ENCODE measurements around the gene NCAPD3. TPM values are rescaled to one million over a fixed set of nuclear protein-coding genes. Genes with fewer than 3 reads are reported as not detected.

Gene NCAPD3
- total RNA-seq, 1 experiment from 2014 or later = 52.2 TPM

DNA sequence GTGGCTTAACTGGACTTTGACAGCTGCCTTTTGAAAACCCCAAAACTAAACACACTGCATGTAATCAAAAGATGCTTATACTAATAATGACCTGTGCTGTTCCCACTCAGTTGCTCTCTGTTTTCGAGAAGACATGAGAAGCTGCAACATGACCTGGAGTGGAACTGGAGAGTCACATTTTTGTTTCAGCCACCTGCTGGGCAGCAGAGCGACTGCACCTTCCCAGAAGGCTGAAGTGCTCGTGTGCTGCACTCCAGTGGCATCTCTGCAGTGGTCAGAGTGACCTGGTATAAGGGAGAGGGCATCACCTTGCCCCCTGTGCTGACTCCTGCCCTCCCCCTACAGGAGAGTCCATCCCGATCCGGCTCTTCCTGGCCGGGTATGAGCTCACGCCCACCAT is 20.8 kb upstream of the NCAPD3 start:
- no peak overlapping the region for H3K9ac ChIP-seq (ENCODE audit: extremely low read depth, insufficient read length, low read length)
- H3K23ac ChIP-seq (ENCODE audit: insufficient read length, low read depth, low read length) = no peak overlapping the region
- H2AFZ ChIP-seq (ENCODE audit: low read length) = no peak overlapping the region
- no peak overlapping the region for H3K18ac ChIP-seq (ENCODE audit: insufficient read length, low read depth, low read length)
- peak; percentile 41 for DNase-seq
- H3K79me1 ChIP-seq (ENCODE audit: insufficient read depth, low read depth, low read length, poor library complexity, severe bottlenecking) = no peaks in the 10 kb centered on the region
- H3K14ac ChIP-seq (ENCODE audit: insufficient read depth, low read length) = no peak overlapping the region
- WGBS (ENCODE audit: extremely low coverage, insufficient read length, low lambda C conversion rate) = no CpG with 5 or more reads among the region's 7 CpGs
- H2BK120ac ChIP-seq (ENCODE audit: low read depth, low read length, poor library complexity, severe bottlenecking) = no peak overlapping the region
- H3K27me3 ChIP-seq (ENCODE audit: insufficient read depth, low read length) = no peaks in the 10 kb centered on the region
- no peak overlapping the region for H3K56ac ChIP-seq (ENCODE audit: insufficient read length, low read depth, low read length)
- no peak overlapping the region for H2BK5ac ChIP-seq (ENCODE audit: insufficient read length, low read length)
- H3K4me1 ChIP-seq (ENCODE audit: insufficient read depth, low read length) = no peaks in the 10 kb centered on the region
- no peaks in the 10 kb centered on the region for H3K9me3 Mint-ChIP-seq
- no peak overlapping the region for H4K8ac ChIP-seq (replicated peaks; ENCODE audit: insufficient read length, low read depth, low read length)
- no peaks in the 10 kb centered on the region for H3K9me3 ChIP-seq (ENCODE audit: control insufficient read depth, low read depth, low read length)
- no peak overlapping the region for H3K4ac ChIP-seq (ENCODE audit: low read depth, low read length)
- H2BK12ac ChIP-seq (ENCODE audit: insufficient read length, low read depth, low read length) = no peak overlapping the region
- H4K20me1 ChIP-seq (ENCODE audit: control insufficient read depth, insufficient read depth, insufficient read length) = no peaks in the 10 kb centered on the region
- no peak overlapping the region for H2BK20ac ChIP-seq (ENCODE audit: low read depth, low read length, poor library complexity, severe bottlenecking)
- H3K36me3 Mint-ChIP-seq (ENCODE audit: insufficient read depth in 1 of 3, low read depth in 3 of 3) = peaks cover 28 to 65% (median 32%) of the 10 kb centered on the region in 3 experiments
- H4K5ac ChIP-seq (ENCODE audit: insufficient read length, low read depth, low read length) = no peak overlapping the region
- H3K23me2 ChIP-seq (ENCODE audit: insufficient read length, low read depth, low read length, poor library complexity, severe bottlenecking) = no peaks in the 10 kb centered on the region
- H3K79me2 ChIP-seq (ENCODE audit: insufficient read depth, low read length) = no peaks in the 10 kb centered on the region
- no peak overlapping the region for H2AK5ac ChIP-seq (ENCODE audit: insufficient read length, low read length)
- no peak overlapping the region for H3T11ph ChIP-seq (ENCODE audit: low read length)
- H3K4me1 Mint-ChIP-seq = peaks cover 2 to 8% of the 10 kb centered on the region in 2 experiments; a peak in 3 of 4 replicates
- no peak overlapping the region for H4K91ac ChIP-seq (ENCODE audit: insufficient read length, low read depth, low read length)
- no peak overlapping the region for H3K27ac Mint-ChIP-seq
- TF ChIP-seq, protein P1, sequence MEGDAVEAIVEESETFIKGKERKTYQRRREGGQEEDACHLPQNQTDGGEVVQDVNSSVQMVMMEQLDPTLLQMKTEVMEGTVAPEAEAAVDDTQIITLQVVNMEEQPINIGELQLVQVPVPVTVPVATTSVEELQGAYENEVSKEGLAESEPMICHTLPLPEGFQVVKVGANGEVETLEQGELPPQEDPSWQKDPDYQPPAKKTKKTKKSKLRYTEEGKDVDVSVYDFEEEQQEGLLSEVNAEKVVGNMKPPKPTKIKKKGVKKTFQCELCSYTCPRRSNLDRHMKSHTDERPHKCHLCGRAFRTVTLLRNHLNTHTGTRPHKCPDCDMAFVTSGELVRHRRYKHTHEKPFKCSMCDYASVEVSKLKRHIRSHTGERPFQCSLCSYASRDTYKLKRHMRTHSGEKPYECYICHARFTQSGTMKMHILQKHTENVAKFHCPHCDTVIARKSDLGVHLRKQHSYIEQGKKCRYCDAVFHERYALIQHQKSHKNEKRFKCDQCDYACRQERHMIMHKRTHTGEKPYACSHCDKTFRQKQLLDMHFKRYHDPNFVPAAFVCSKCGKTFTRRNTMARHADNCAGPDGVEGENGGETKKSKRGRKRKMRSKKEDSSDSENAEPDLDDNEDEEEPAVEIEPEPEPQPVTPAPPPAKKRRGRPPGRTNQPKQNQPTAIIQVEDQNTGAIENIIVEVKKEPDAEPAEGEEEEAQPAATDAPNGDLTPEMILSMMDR (conservative IDR thresholded peaks at IDR 0.05) = peak; percentile 56
- no peak overlapping the region for H3K27ac ChIP-seq (ENCODE audit: insufficient read length, low read depth, low read length)
- H2BK15ac ChIP-seq (ENCODE audit: low read depth, low read length) = no peak overlapping the region
- H3K4me2 ChIP-seq (ENCODE audit: insufficient read depth, insufficient read length, low read length) = no peak overlapping the region
- H3K27me3 Mint-ChIP-seq (ENCODE audit: low read depth) = no peaks in the 10 kb centered on the region
- H3K4me3 Mint-ChIP-seq = no peak overlapping the region
